Glutamatergic neuron (in vitro differentiated cells): Measurements from ENCODE around the gene LCE2C. TPM values are rescaled to one million over a fixed set of nuclear protein-coding genes. Genes with fewer than 3 reads are reported as not detected.

Source experiments
- DNase-seq: peaks from one replicate; pipeline ENCODE4 v3.0.0; 2022
- H3K27ac Mint-ChIP-seq: one replicate; pipeline ENCODE4 v1.8.0; 2020; ENCODE audit warnings: mild to moderate bottlenecking, mixed read lengths, inconsistent platforms; ENCODE audit not compliant: unreplicated experiment
- H3K27me3 Mint-ChIP-seq: one replicate; pipeline ENCODE4 v1.8.0; 2020; ENCODE audit warnings: mild to moderate bottlenecking, moderate library complexity, mixed read lengths, inconsistent platforms; ENCODE audit not compliant: unreplicated experiment
- H3K36me3 Mint-ChIP-seq: one replicate; pipeline ENCODE4 v1.8.0; 2020; ENCODE audit warnings: mild to moderate bottlenecking, mixed read lengths, inconsistent platforms; ENCODE audit not compliant: unreplicated experiment
- H3K4me1 Mint-ChIP-seq: one replicate; pipeline ENCODE4 v1.8.0; 2020; ENCODE audit warnings: mild to moderate bottlenecking, low read depth, mixed read lengths, inconsistent platforms; ENCODE audit not compliant: unreplicated experiment
- H3K4me3 Mint-ChIP-seq: one replicate; pipeline ENCODE4 v1.8.0; 2020; ENCODE audit warnings: mild to moderate bottlenecking, mixed read lengths, inconsistent platforms; ENCODE audit not compliant: unreplicated experiment
- H3K9me3 Mint-ChIP-seq: one replicate; pipeline ENCODE4 v1.8.0; 2020; ENCODE audit warnings: mild to moderate bottlenecking, moderate library complexity, mixed read lengths, inconsistent platforms; ENCODE audit not compliant: unreplicated experiment
- total RNA-seq: library from RNA; stranded (reverse); fragmentation: NEBNext Ultra II Directional; extraction: Animal tissue kit (Norgen Biotek cat#: 25700); gene quantifications from one replicate; pipeline ENCODE4 v1.2.1, GENCODE V29; 2021; ENCODE audit not compliant: unreplicated experiment
- TF ChIP-seq, protein P1 (sequence below): fragments of 200-600 bp; sonication (generic); IDR thresholded peaks from one replicate; pipeline ENCODE4 v1.5.0; 2021; ENCODE audit not compliant: partially characterized antibody, unreplicated experiment

Gene LCE2C
- total RNA-seq, 1 donor from 2014 or later = not detected

DNA sequence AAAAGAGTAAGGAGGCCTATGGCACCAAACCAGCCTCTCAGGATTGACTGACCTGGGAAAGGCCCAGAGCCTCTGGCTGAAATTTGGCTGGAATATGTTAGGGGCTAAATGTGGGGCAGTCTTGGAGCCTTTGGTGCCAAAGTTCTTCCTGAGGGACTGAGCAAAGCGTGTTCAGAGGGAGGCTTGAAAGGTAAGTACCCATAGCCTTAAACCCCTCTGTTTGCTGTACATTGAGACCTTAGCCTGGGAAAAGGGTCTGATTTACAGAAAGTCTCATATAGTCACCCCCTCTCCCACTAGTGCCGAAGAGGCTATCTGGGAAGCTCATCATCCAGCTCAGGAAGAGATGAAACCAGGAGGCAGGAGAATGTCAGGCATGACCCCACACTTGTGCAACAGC lies 32.8 kb downstream of the LCE2C start, which contains the start of gene LCE4A:
TSS of gene LCE4A (plus strand) at position 301 of the 400 bp plus-strand sequence. CDS start 916 bp downstream, outside the sequence.
- peaks cover 1% of the 10 kb centered on the region for H3K27me3 Mint-ChIP-seq
- DNase-seq = no peak
- H3K27ac Mint-ChIP-seq = no peak within 1 kb of the TSS
- H3K9me3 Mint-ChIP-seq = no peaks in the 10 kb centered on the region
- H3K4me3 Mint-ChIP-seq = no peak within 1 kb of the TSS
- no peaks in the 10 kb centered on the region for H3K4me1 Mint-ChIP-seq
- no peaks in the 10 kb centered on the region for H3K36me3 Mint-ChIP-seq
- TF ChIP-seq, protein P1, sequence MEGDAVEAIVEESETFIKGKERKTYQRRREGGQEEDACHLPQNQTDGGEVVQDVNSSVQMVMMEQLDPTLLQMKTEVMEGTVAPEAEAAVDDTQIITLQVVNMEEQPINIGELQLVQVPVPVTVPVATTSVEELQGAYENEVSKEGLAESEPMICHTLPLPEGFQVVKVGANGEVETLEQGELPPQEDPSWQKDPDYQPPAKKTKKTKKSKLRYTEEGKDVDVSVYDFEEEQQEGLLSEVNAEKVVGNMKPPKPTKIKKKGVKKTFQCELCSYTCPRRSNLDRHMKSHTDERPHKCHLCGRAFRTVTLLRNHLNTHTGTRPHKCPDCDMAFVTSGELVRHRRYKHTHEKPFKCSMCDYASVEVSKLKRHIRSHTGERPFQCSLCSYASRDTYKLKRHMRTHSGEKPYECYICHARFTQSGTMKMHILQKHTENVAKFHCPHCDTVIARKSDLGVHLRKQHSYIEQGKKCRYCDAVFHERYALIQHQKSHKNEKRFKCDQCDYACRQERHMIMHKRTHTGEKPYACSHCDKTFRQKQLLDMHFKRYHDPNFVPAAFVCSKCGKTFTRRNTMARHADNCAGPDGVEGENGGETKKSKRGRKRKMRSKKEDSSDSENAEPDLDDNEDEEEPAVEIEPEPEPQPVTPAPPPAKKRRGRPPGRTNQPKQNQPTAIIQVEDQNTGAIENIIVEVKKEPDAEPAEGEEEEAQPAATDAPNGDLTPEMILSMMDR = no peak

DNA sequence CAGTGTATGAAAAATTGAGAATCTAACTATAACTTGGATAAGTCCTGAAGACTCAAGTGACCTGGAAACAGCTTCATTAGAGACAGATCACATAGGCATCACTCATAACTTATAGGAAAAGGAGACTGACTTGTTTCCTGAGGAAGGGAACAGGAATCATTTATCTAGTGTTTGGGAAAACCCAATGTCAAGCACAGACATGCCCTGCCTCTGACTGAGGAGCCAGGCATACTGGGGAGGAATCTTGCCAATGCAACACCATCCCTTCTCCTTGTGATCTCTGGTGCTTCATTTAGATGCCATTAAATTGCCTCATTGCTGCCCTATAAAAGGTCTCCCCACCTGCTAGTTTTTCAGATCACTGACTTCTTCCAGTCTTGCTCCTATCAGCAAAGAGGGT lies 43.2 kb downstream of the LCE2C start:
- Mint-ChIP-seq H3K9me3 (peaks cover 11% of the 10 kb centered on the region), H3K4me1 (no peaks in the 10 kb centered on the region), H3K27me3 (peaks cover 5% of the 10 kb centered on the region), H3K27ac (no peak overlapping the region), H3K36me3 (no peaks in the 10 kb centered on the region), H3K4me3 (no peak overlapping the region)
- TF ChIP-seq, protein P1 = no peak
- DNase-seq = no peak

DNA sequence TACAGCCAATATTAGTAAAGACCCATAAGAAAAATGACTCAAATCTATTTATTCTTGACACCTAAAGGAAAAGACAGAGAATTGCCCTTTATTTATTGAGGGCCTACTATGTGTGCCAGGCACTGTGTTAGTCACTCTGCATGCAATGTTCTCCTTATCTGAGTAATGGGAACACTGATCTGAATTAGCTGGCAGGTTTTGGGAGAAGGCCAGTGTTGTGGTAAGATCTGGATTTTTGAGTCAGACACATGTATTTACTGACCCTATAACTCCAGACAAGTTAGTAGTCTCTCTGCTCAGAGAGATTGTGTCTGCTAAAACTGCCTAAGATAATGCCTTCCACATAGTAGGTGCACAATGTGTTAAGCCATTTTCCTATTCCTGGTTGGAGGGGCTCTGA lies 50.2 kb downstream of the LCE2C start:
- Mint-ChIP-seq H3K36me3 (no peaks in the 10 kb centered on the region), H3K27me3 (no peaks in the 10 kb centered on the region), H3K9me3 (peaks cover 3% of the 10 kb centered on the region), H3K4me3 (no peak overlapping the region), H3K27ac (no peak overlapping the region), H3K4me1 (no peaks in the 10 kb centered on the region)
- TF ChIP-seq, protein P1 = no peak
- DNase-seq = no peak

Other genes with a start within 250 kb of the LCE2C start
- gene LCE5A, start 164.5 kb upstream of the LCE2C start, total RNA-seq = not detected
- gene CRCT1, start 160.8 kb upstream of the LCE2C start, total RNA-seq = not detected
- not detected for gene LCE3E, start 108.5 kb upstream of the LCE2C start, total RNA-seq
- gene LCE3D, start 94.8 kb upstream of the LCE2C start, total RNA-seq = not detected
- not detected for gene LCE3C, start 75.0 kb upstream of the LCE2C start, total RNA-seq
- not detected for gene LCE3B, start 61.5 kb upstream of the LCE2C start, total RNA-seq
- gene LCE3A, start 52.2 kb upstream of the LCE2C start, total RNA-seq = not detected
- not detected for gene LCE2D, start 11.9 kb upstream of the LCE2C start, total RNA-seq
- not detected for gene LCE2B, start 10.8 kb downstream of the LCE2C start, total RNA-seq
- gene LCE2A, start 23.1 kb downstream of the LCE2C start, total RNA-seq = not detected
- not detected for gene LCE4A, start 32.9 kb downstream of the LCE2C start, total RNA-seq
- gene KPRP, start 82.7 kb downstream of the LCE2C start, total RNA-seq = not detected
- not detected for gene LCE1F, start 99.9 kb downstream of the LCE2C start, total RNA-seq
- not detected for gene LCE1E, start 111.0 kb downstream of the LCE2C start, total RNA-seq
- not detected for gene LCE1D, start 121.4 kb downstream of the LCE2C start, total RNA-seq
- gene LCE1C, start 131.4 kb downstream of the LCE2C start, total RNA-seq = not detected
- not detected for gene LCE1B, start 136.7 kb downstream of the LCE2C start, total RNA-seq
- not detected for gene LCE1A, start 152.2 kb downstream of the LCE2C start, total RNA-seq
- not detected for gene LCE6A, start 167.6 kb downstream of the LCE2C start, total RNA-seq
- not detected for gene LCE7A, start 184.7 kb downstream of the LCE2C start, total RNA-seq
- not detected for gene SMCP, start 203.0 kb downstream of the LCE2C start, total RNA-seq
- not detected for gene IVL, start 233.3 kb downstream of the LCE2C start, total RNA-seq